Liver (tissue), 3 donors: Measurements from ENCODE around the gene HTR1B.
A peak's percentile ranks its signal among the peaks of the same experiment; 100 is the strongest.

Source experiments
- CTCF ChIP-seq: fragments of 150-350 bp; IDR thresholded peaks from 2 replicates; pipeline ENCODE4 v1.5.1; 2017; ENCODE audit warnings: improper control_type of control experiment, low read depth, low read length; ENCODE audit not compliant: missing input control
- FOXA1 ChIP-seq: IDR thresholded peaks from 2 replicates; pipeline ENCODE4 v1.6.1; 2016; ENCODE audit warnings: antibody characterized with exemption
- RAD21 ChIP-seq, 2 donors: IDR thresholded peaks; 2 replicates each; pipeline ENCODE4 v1.6.1; 2016; ENCODE audit warnings: antibody characterized with exemption in 2 of 2, mild to moderate bottlenecking in 2 of 2
- REST ChIP-seq: IDR thresholded peaks from 2 replicates; pipeline ENCODE4 v1.6.1; 2016; ENCODE audit warnings: antibody characterized with exemption, mild to moderate bottlenecking
- TAF1 ChIP-seq: conservative IDR thresholded peaks from 2 replicates; pipeline ENCODE4 v1.6.1; 2016; ENCODE audit warnings: antibody characterized with exemption, mild to moderate bottlenecking
- donor health status: healthy.
- donor health status: healthy.

- TF ChIP-seq CTCF, result peak; percentile 56
- no peak for TF ChIP-seq REST
- peak; percentile 82 for TF ChIP-seq RAD21 (IDR thresholded peaks at IDR 0.05)
- no peak for TF ChIP-seq FOXA1
- TF ChIP-seq TAF1, result no peak
Observed at GRCh38 chr6:77466055-77466450, 2.8 kb upstream of the HTR1B start.
